ENCODE data around the gene STRA8. TPM values are rescaled to one million over a fixed set of nuclear protein-coding genes. Genes with fewer than 3 reads are reported as not detected.

Gene STRA8
- total RNA-seq, 2 donors from 2014 or later: not detected

- Histone ChIP-seq H3K4me3 (no peak overlapping the region), H3K9me3 (no peaks in the 10 kb centered on the region), H3K27ac (no peak overlapping the region), H3K36me3 (no peaks in the 10 kb centered on the region), H3K27me3 (no peaks in the 10 kb centered on the region), H3K4me1 (peaks cover 0 to 19% of the 10 kb centered on the region in 2 donors)
- TF ChIP-seq CTCF (IDR thresholded peaks at IDR 0.05): no peak
- no peak for DNase-seq (ENCODE audit: low spot score)
These were observed 18.1 kb downstream of the STRA8 start for GRCh38 chr7:135251496-135252391.

- no peaks in the 10 kb centered on the region for H3K27me3 ChIP-seq
- H3K4me3 ChIP-seq: no peak overlapping the region
- no peak for TF ChIP-seq CTCF (IDR thresholded peaks at IDR 0.05)
- peak; percentile 82 for DNase-seq (ENCODE audit: low spot score)
- peaks cover 0 to 19% of the 10 kb centered on the region in 2 donors for H3K4me1 ChIP-seq
- H3K27ac ChIP-seq: peak overlapping the region; percentile 75
- H3K9me3 ChIP-seq: no peaks in the 10 kb centered on the region
- no peaks in the 10 kb centered on the region for H3K36me3 ChIP-seq
These were observed 20.5 kb downstream of the STRA8 start for GRCh38 chr7:135253851-135254771.

- Histone ChIP-seq H3K4me3 (no peak overlapping the region), H3K27me3 (no peaks in the 10 kb centered on the region), H3K9me3 (no peaks in the 10 kb centered on the region), H3K27ac (no peak overlapping the region), H3K4me1 (peaks cover 0 to 37% of the 10 kb centered on the region in 2 donors), H3K36me3 (no peaks in the 10 kb centered on the region)
- DNase-seq (ENCODE audit: low spot score): no peak
- no peak for TF ChIP-seq CTCF (IDR thresholded peaks at IDR 0.05)
These were observed 24.2 kb downstream of the STRA8 start for GRCh38 chr7:135257790-135258189.

- Histone ChIP-seq H3K27ac (no peak overlapping the region), H3K4me3 (no peak overlapping the region), H3K4me1 (peaks cover 0 to 32% of the 10 kb centered on the region in 2 donors), H3K9me3 (no peaks in the 10 kb centered on the region), H3K27me3 (no peaks in the 10 kb centered on the region), H3K36me3 (no peaks in the 10 kb centered on the region)
- no peak for TF ChIP-seq CTCF (IDR thresholded peaks at IDR 0.05)
- DNase-seq (ENCODE audit: low spot score): no peak
These were observed 24.9 kb downstream of the STRA8 start for GRCh38 chr7:135258585-135258984.

GRCh38 chr7:135259702-135260101 lies 26.1 kb downstream of the STRA8 start:
- H3K27ac ChIP-seq: no peak overlapping the region
- H3K36me3 ChIP-seq: no peaks in the 10 kb centered on the region
- DNase-seq (ENCODE audit: low spot score): no peak
- H3K4me3 ChIP-seq: no peak overlapping the region
- H3K27me3 ChIP-seq: no peaks in the 10 kb centered on the region
- no peaks in the 10 kb centered on the region for H3K9me3 ChIP-seq
- TF ChIP-seq CTCF (IDR thresholded peaks at IDR 0.05): no peak
- H3K4me1 ChIP-seq: peaks cover 0 to 21% of the 10 kb centered on the region in 2 donors
